Uterus (tissue), 4 donors: ENCODE data around the gene ASF1A. TPM values are rescaled to one million over a fixed set of nuclear protein-coding genes. Genes with fewer than 3 reads are reported as not detected.

Source experiments
- DNase-seq, 2 donors: peaks; one replicate each; pipeline ENCODE4 v3.0.0-alpha.2; 2019 to 2020
- H3K27ac ChIP-seq, 2 donors: fragments of 200-600 bp; sonication (generic); 1 replicate in 1 of 2; 2 replicates in 1 of 2; pipeline ENCODE4 v1.5.1; 2016 to 2018
- H3K27me3 ChIP-seq, 2 donors: fragments of 200-600 bp; sonication (generic); one replicate each; pipeline ENCODE4 v1.5.1; 2018 to 2019; ENCODE audit warnings: control low read depth in 1 of 2
- H3K36me3 ChIP-seq, 2 donors: fragments of 200-600 bp; sonication (generic); one replicate each; pipeline ENCODE4 v1.5.1; 2019; ENCODE audit warnings: control low read depth in 1 of 2
- H3K4me1 ChIP-seq, 2 donors: fragments of 200-600 bp; sonication (generic); one replicate each; pipeline ENCODE4 v1.5.1; 2018 to 2019; ENCODE audit warnings: control low read depth in 1 of 2
- H3K4me3 ChIP-seq, 2 donors: fragments of 200-600 bp; sonication (generic); 1 replicate in 1 of 2; 2 replicates in 1 of 2; pipeline ENCODE4 v1.5.1; 2018 to 2019; ENCODE audit warnings: mild to moderate bottlenecking in 1 of 2
- H3K9me3 ChIP-seq, 2 donors: fragments of 200-600 bp; sonication (generic); one replicate each; pipeline ENCODE4 v1.5.1; 2019; ENCODE audit warnings: control low read depth in 1 of 2
- POLR2A ChIP-seq, 2 donors: fragments of 450-650 bp; IDR thresholded peaks; one replicate each; pipeline ENCODE4 v1.6.1; 2016; ENCODE audit warnings: antibody characterized with exemption in 2 of 2, mild to moderate bottlenecking in 1 of 2, moderate library complexity in 1 of 2
- intact Hi-C: fragments of 100-400 bp; cut with DNase I; formaldehyde crosslinking; loops from one replicate; pipeline ENCODE4 v1.15.1; 2023; ENCODE audit warnings: low total_unique reads
- total RNA-seq, 4 donors: library from RNA; depleted of rRNA in 3 of 4; stranded (reverse); fragments of >200 nt in 3 of 4; gene quantifications; one replicate each; pipeline versions ENCODE4 v1.1.0 to v1.2.4, GENCODE V29; 2014 to 2023
- TF ChIP-seq, protein P1 (sequence below), 4 experiments: fragments of 200-600 bp in 2 of 4; fragments of 450-650 bp in 2 of 4; sonication (generic) in 2 of 4; IDR thresholded peaks; one replicate each; pipeline ENCODE4 v1.5.1; 2016 to 2019; ENCODE audit warnings: antibody characterized with exemption in 4 of 4, mild to moderate bottlenecking in 2 of 4, moderate library complexity in 1 of 4
- donor health status: DM: yes; HTN: yes; CAD: no.

ASF1A gene
- total RNA-seq, 4 donors from 2014 or later = 2.8 to 47.0 (median 15.5) TPM

DNA sequence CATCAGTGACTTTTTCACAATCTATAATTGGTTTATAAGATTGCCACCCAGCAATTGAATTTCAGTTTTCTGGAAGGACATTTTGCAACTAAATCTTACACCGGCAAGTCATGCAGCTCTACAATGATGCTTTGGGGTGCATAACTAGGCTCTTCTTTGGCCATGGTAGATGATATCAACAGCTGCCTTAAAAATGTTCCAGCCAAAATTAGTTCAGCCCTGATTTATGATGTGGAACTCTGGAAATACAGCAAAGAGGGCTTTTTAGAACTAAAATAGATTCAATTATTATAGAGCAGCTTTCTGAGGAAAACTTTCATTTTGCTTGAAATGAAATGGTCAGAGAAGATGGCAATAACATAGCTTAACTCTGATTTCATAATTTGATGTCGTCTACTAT lies 59.4 kb downstream of the ASF1A start:
- no peak overlapping the region for H3K27ac ChIP-seq
- intact Hi-C loops = no loop called here
- no peaks in the 10 kb centered on the region for H3K27me3 ChIP-seq
- no peaks in the 10 kb centered on the region for H3K4me1 ChIP-seq
- DNase-seq = no peak
- no peak for TF ChIP-seq POLR2A (IDR thresholded peaks at IDR 0.05)
- TF ChIP-seq, protein P1, sequence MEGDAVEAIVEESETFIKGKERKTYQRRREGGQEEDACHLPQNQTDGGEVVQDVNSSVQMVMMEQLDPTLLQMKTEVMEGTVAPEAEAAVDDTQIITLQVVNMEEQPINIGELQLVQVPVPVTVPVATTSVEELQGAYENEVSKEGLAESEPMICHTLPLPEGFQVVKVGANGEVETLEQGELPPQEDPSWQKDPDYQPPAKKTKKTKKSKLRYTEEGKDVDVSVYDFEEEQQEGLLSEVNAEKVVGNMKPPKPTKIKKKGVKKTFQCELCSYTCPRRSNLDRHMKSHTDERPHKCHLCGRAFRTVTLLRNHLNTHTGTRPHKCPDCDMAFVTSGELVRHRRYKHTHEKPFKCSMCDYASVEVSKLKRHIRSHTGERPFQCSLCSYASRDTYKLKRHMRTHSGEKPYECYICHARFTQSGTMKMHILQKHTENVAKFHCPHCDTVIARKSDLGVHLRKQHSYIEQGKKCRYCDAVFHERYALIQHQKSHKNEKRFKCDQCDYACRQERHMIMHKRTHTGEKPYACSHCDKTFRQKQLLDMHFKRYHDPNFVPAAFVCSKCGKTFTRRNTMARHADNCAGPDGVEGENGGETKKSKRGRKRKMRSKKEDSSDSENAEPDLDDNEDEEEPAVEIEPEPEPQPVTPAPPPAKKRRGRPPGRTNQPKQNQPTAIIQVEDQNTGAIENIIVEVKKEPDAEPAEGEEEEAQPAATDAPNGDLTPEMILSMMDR (IDR thresholded peaks at IDR 0.05) = no peak
- H3K9me3 ChIP-seq = no peaks in the 10 kb centered on the region
- no peaks in the 10 kb centered on the region for H3K36me3 ChIP-seq
- H3K4me3 ChIP-seq = no peak overlapping the region

Other genes with a start within 250 kb of the ASF1A start
- 100 to 1,000 TPM in 1 of 4 donors, 10 to 100 TPM in 3; 32.7 to 968 (median 64.4) TPM for gene CEP85L, start 242.6 kb upstream of the ASF1A start, total RNA-seq
- gene MCM9, start 41.0 kb downstream of the ASF1A start, total RNA-seq = 10 to 100 TPM in 3 of 4 donors, 1 to 10 TPM in 1; 4.4 to 40.0 (median 24.5) TPM
- gene FAM184A, start 184.5 kb downstream of the ASF1A start, total RNA-seq = 1 to 10 TPM; 1.8 to 9.5 (median 5.1) TPM